Measurements from ENCODE around the gene GTPBP6. TPM values are rescaled to one million over a fixed set of nuclear protein-coding genes. Genes with fewer than 3 reads are reported as not detected.

The GTPBP6 gene
- 54.1 TPM for total RNA-seq

GRCh38 chrX:318739-319578 is at the start of gene GTPBP6:
GTPBP6 (minus strand) TSS chrX:318796; CDS start chrX:318787, 9 bp downstream.
- DNase-seq (ENCODE audit: low spot score), result peak; percentile 100

- DNase-seq (ENCODE audit: low spot score), result no peak
Measured at GRCh38 chrX:367866-368265, 49.3 kb upstream of the GTPBP6 start.

- DNase-seq (ENCODE audit: low spot score), result no peak
Measured at GRCh38 chrX:367349-367748, 48.8 kb upstream of the GTPBP6 start.

GRCh38 chrX:363621-364375 is 45.2 kb upstream of the GTPBP6 start:
- DNase-seq (ENCODE audit: low spot score), result no peak

GRCh38 chrX:362937-363620 is 44.5 kb upstream of the GTPBP6 start:
- no peak for DNase-seq (ENCODE audit: low spot score)

- no peak for DNase-seq (ENCODE audit: low spot score)
Measured at GRCh38 chrX:362351-362750, 43.8 kb upstream of the GTPBP6 start.

- no peak for DNase-seq (ENCODE audit: low spot score)
Measured at GRCh38 chrX:361231-362145, 42.9 kb upstream of the GTPBP6 start.

- no peak for DNase-seq (ENCODE audit: low spot score)
Measured at GRCh38 chrX:360496-361150, 42.0 kb upstream of the GTPBP6 start.

- DNase-seq (ENCODE audit: low spot score), result no peak
Measured at GRCh38 chrX:358651-359143, 40.1 kb upstream of the GTPBP6 start.

- no peak for DNase-seq (ENCODE audit: low spot score)
Measured at GRCh38 chrX:357693-358471, 39.3 kb upstream of the GTPBP6 start.

- no peak for DNase-seq (ENCODE audit: low spot score)
Measured at GRCh38 chrX:357035-357692, 38.6 kb upstream of the GTPBP6 start.

GRCh38 chrX:356385-357034 is 37.9 kb upstream of the GTPBP6 start:
- no peak for DNase-seq (ENCODE audit: low spot score)

- no peak for DNase-seq (ENCODE audit: low spot score)
Measured at GRCh38 chrX:355329-356050, 36.9 kb upstream of the GTPBP6 start.

- no peak for DNase-seq (ENCODE audit: low spot score)
Measured at GRCh38 chrX:353566-354535, 35.3 kb upstream of the GTPBP6 start.

- no peak for DNase-seq (ENCODE audit: low spot score)
Measured at GRCh38 chrX:352582-353314, 34.2 kb upstream of the GTPBP6 start.

GRCh38 chrX:352181-352580 is 33.6 kb upstream of the GTPBP6 start:
- DNase-seq (ENCODE audit: low spot score), result no peak

All from mucosa of gallbladder (tissue), 1 donor.